Kidney epithelial cell (primary cell): ENCODE results near the gene PIK3R4. TPM values are rescaled to one million over a fixed set of nuclear protein-coding genes. Genes with fewer than 3 reads are reported as not detected.

ENCODE experiments used
- DNase-seq: peaks from one replicate; pipeline ENCODE4 v3.0.0-alpha.2; 2010; ENCODE audit warnings: low read depth
- H3K27me3 ChIP-seq: 2 replicates; pipeline ENCODE4 v1.6.0; 2011; ENCODE audit warnings: low read length; ENCODE audit not compliant: control insufficient read depth, insufficient read depth
- H3K36me3 ChIP-seq: 2 replicates; pipeline ENCODE4 v1.5.1; 2011; ENCODE audit warnings: low read length; ENCODE audit not compliant: control insufficient read depth, insufficient read depth
- H3K4me3 ChIP-seq: 2 replicates; pipeline ENCODE4 v1.5.1; 2011; ENCODE audit warnings: low read depth, mild to moderate bottlenecking, control low read depth, low read length
- CTCF ChIP-seq: IDR thresholded peaks from 2 replicates; pipeline ENCODE4 v1.5.1; 2011; ENCODE audit warnings: mild to moderate bottlenecking, moderate library complexity, low read length, control low read depth, inconsistent platforms; ENCODE audit not compliant: insufficient read depth, poor library complexity, severe bottlenecking
- total RNA-seq: library from RNA; depleted of rRNA; stranded (reverse); fragments of >200 nt; gene quantifications from 2 replicates; pipeline ENCODE4 v1.2.3, GENCODE V29; 2015

PIK3R4 gene
- total RNA-seq, 1 donor from 2014 or later: 32.9 TPM

- Histone ChIP-seq H3K4me3 (no peak overlapping the region), H3K36me3 (no peaks in the 10 kb centered on the region), H3K27me3 (no peaks in the 10 kb centered on the region)
- no peak for DNase-seq
- TF ChIP-seq CTCF: no peak
These were observed 24.0 kb upstream of the PIK3R4 start for GRCh38 chr3:130770644-130771043.

GRCh38 chr3:130761730-130762311 lies 15.2 kb upstream of the PIK3R4 start:
- H3K4me3 ChIP-seq: no peak overlapping the region

GRCh38 chr3:130760922-130761321 lies 14.3 kb upstream of the PIK3R4 start:
- DNase-seq: no peak
- no peaks in the 10 kb centered on the region for H3K36me3 ChIP-seq
- H3K27me3 ChIP-seq: no peaks in the 10 kb centered on the region
- TF ChIP-seq CTCF: no peak
- no peak overlapping the region for H3K4me3 ChIP-seq

More at GRCh38 chr3:130761730-130762311, 15.2 kb upstream of the PIK3R4 start:
- no peak for DNase-seq
- Histone ChIP-seq H3K36me3 (no peaks in the 10 kb centered on the region), H3K27me3 (no peaks in the 10 kb centered on the region)
- TF ChIP-seq CTCF: no peak

- Histone ChIP-seq H3K4me3 (no peak overlapping the region), H3K36me3 (no peaks in the 10 kb centered on the region), H3K27me3 (no peaks in the 10 kb centered on the region)
- no peak for DNase-seq
- TF ChIP-seq CTCF: peak; percentile 82
These were observed 13.2 kb upstream of the PIK3R4 start for GRCh38 chr3:130759692-130760338.

GRCh38 chr3:130758624-130759369 lies 12.2 kb upstream of the PIK3R4 start:
- H3K4me3 ChIP-seq: no peak overlapping the region
- no peaks in the 10 kb centered on the region for H3K27me3 ChIP-seq
- no peak for TF ChIP-seq CTCF
- no peak for DNase-seq
- no peaks in the 10 kb centered on the region for H3K36me3 ChIP-seq
